PC-3 (cell line): Measurements from ENCODE around the gene MYO18A. TPM values are rescaled to one million over a fixed set of nuclear protein-coding genes. Genes with fewer than 3 reads are reported as not detected.

Experiments
- ATAC-seq: fragments of 200-7000 bp; cut with Tn5 transposase; 2 replicates; pipeline ENCODE4 v1.9.1; 2020; ENCODE audit warnings: mild to moderate bottlenecking, moderate library complexity
- BruUV-seq: library from RNA; stranded (reverse); fragments of 400-500 nt; replicated peaks from 2 replicates; lab custom pipeline; 2021; lab: Mats Ljungman, UMichigan
- CTCF ChIA-PET: fragments of 300-600 bp; sonication (Branson Sonifier 250); formaldehyde crosslinking; loops from one replicate; lab custom pipeline; 2022; ENCODE audit warnings: antibody characterized with exemption; lab: Charles Lee
- POLR2A ChIA-PET: fragments of 300-600 bp; sonication (Branson Sonifier 250); formaldehyde crosslinking; loops from one replicate; lab custom pipeline; 2022; ENCODE audit warnings: antibody characterized with exemption; ENCODE audit not compliant: unreplicated experiment; lab: Charles Lee
- DNase-seq: peaks from one replicate; pipeline ENCODE4 v3.0.0-alpha.2; 2015
- H2AFZ ChIP-seq: fragments of 300-600 bp; sonication (generic); 2 replicates; pipeline ENCODE4 v1.6.0; 2016; ENCODE audit warnings: antibody characterized with exemption, low read length
- H3F3A ChIP-seq: fragments of 300-600 bp; sonication (generic); one replicate; pipeline ENCODE4 v1.6.0; 2017; ENCODE audit warnings: antibody characterized with exemption, low read length, control low read depth, mild to moderate bottlenecking; ENCODE audit not compliant: unreplicated experiment
- H3K27ac ChIP-seq: fragments of 300-600 bp; sonication (generic); 2 replicates; pipeline ENCODE4 v1.5.1; 2016; ENCODE audit warnings: mild to moderate bottlenecking, low read length
- H3K27me3 ChIP-seq: fragments of 300-600 bp; sonication (generic); 2 replicates; pipeline ENCODE4 v1.6.1; 2016; ENCODE audit warnings: low read length, mixed read lengths
- H3K36me3 ChIP-seq: fragments of 300-600 bp; sonication (generic); 2 replicates; pipeline ENCODE4 v1.6.1; 2016; ENCODE audit warnings: low read depth, mixed run types, low read length, mixed read lengths
- H3K4me1 ChIP-seq: fragments of 300-600 bp; sonication (generic); 2 replicates; pipeline ENCODE4 v1.5.1; 2016; ENCODE audit warnings: low read length; ENCODE audit not compliant: insufficient read depth
- H3K4me2 ChIP-seq: fragments of 300-600 bp; sonication (generic); 2 replicates; pipeline ENCODE4 v1.6.0; 2016; ENCODE audit warnings: low read length
- H3K4me3 ChIP-seq: fragments of 300-600 bp; sonication (generic); 2 replicates; pipeline ENCODE4 v1.5.1; 2016; ENCODE audit warnings: mild to moderate bottlenecking, low read length, mixed read lengths
- H3K79me2 ChIP-seq: fragments of 300-600 bp; sonication (generic); 2 replicates; pipeline ENCODE4 v1.6.1; 2017; ENCODE audit warnings: low read length, mixed read lengths
- H3K9ac ChIP-seq: fragments of 300-600 bp; sonication (generic); 2 replicates; pipeline ENCODE4 v1.6.0; 2016; ENCODE audit warnings: mild to moderate bottlenecking, low read length
- H3K9me2 ChIP-seq: fragments of 300-600 bp; sonication (generic); replicated peaks from 2 replicates; pipeline ENCODE4 v1.6.1; 2016; ENCODE audit warnings: mixed run types, low read length, mixed read lengths
- H3K9me3 ChIP-seq: fragments of 300-600 bp; sonication (generic); 2 replicates; pipeline ENCODE4 v1.6.1; 2016; ENCODE audit warnings: low read length, mixed read lengths
- H4K20me1 ChIP-seq: fragments of 300-600 bp; sonication (generic); 2 replicates; pipeline ENCODE4 v1.6.1; 2016; ENCODE audit warnings: low read length, mixed read lengths
- EZH2 ChIP-seq: fragments of 300-600 bp; sonication (generic); IDR thresholded peaks from one replicate; pipeline ENCODE4 v1.6.1; 2017; ENCODE audit warnings: antibody characterized with exemption, mild to moderate bottlenecking, low read length; ENCODE audit not compliant: unreplicated experiment
- EZH2phosphoT487 ChIP-seq: fragments of 300-600 bp; sonication (generic); IDR thresholded peaks from 2 replicates; pipeline ENCODE4 v1.6.1; 2018; ENCODE audit warnings: mild to moderate bottlenecking, antibody characterized with exemption, low read length, borderline replicate concordance
- intact Hi-C: fragments of 100-400 bp; cut with micrococcal nuclease; formaldehyde crosslinking; loops from 2 replicates; pipeline ENCODE4 v1.9.0; 2023
- total RNA-seq: library from RNA; depleted of rRNA; stranded (reverse); fragments of >200 nt; gene quantifications from 2 replicates; pipeline ENCODE4 v1.2.3, GENCODE V29; 2014
- TF ChIP-seq, protein P1 (sequence below): fragments of 300-600 bp; sonication (generic); conservative IDR thresholded peaks from 2 replicates; pipeline ENCODE4 v1.5.1; 2017; ENCODE audit warnings: antibody characterized with exemption, low read depth, mild to moderate bottlenecking, low read length

Gene MYO18A
- total RNA-seq, 1 experiment from 2014 or later: 28.0 TPM

DNA sequence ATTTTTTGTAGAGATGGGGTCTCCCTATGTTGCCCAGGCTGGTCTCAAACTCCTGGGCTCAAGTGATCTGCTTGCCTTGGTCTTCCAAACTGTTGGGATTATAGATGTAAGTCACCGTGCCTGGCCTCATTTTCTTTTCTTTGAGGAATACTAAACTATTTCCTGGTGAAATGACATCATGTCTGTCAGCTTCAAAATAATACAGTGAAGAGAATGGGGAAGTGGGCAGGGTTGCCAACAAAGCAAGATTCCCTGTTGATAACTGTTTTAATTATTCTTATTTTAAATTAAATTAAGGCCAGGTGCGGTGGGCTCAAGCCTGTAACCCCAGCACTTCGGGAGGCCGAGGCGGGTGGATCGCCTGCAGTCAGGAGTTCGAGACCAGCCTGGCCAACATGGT is 116.2 kb downstream of the MYO18A start:
- CTCF ChIA-PET: no interaction called here

DNA sequence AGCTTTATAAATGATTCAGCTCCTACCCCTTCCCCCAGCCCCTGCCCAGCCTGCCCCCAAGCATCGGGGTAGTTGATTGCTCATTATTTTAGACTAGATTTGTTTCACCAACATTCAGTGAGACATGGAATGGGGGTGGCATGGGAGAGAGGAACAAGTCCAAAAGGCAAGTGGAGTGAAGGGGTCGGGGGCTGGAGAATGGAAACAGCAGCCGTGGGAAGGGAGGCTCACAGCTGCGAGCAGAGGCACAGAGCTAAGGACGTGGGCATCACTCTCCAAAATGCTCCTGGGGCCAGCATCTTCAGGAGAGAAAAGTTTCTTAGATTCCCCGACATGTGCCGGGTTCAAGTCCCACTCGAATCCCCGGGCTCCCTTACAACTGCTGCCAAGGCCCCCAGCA is 118.0 kb downstream of the MYO18A start:
- DNase-seq (no peak), ATAC-seq (no peak)
- Histone ChIP-seq H3K36me3 (no peaks in the 10 kb centered on the region), H3K27ac (no peak overlapping the region), H3K27me3 (no peaks in the 10 kb centered on the region), H3K9me2 (no peaks in the 10 kb centered on the region), H3K9ac (no peak overlapping the region), H3K4me1 (no peaks in the 10 kb centered on the region), H3F3A (no peaks in the 10 kb centered on the region), H4K20me1 (no peaks in the 10 kb centered on the region), H3K4me2 (no peak overlapping the region), H3K79me2 (no peaks in the 10 kb centered on the region), H2AFZ (no peak overlapping the region), H3K4me3 (no peak overlapping the region), H3K9me3 (no peaks in the 10 kb centered on the region)
- TF ChIP-seq EZH2phosphoT487: no peak
- TF ChIP-seq, protein P1, sequence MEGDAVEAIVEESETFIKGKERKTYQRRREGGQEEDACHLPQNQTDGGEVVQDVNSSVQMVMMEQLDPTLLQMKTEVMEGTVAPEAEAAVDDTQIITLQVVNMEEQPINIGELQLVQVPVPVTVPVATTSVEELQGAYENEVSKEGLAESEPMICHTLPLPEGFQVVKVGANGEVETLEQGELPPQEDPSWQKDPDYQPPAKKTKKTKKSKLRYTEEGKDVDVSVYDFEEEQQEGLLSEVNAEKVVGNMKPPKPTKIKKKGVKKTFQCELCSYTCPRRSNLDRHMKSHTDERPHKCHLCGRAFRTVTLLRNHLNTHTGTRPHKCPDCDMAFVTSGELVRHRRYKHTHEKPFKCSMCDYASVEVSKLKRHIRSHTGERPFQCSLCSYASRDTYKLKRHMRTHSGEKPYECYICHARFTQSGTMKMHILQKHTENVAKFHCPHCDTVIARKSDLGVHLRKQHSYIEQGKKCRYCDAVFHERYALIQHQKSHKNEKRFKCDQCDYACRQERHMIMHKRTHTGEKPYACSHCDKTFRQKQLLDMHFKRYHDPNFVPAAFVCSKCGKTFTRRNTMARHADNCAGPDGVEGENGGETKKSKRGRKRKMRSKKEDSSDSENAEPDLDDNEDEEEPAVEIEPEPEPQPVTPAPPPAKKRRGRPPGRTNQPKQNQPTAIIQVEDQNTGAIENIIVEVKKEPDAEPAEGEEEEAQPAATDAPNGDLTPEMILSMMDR: no peak
- intact Hi-C loops: no loop called here
- CTCF ChIA-PET: no interaction called here
- BruUV-seq: no TSS peak
- POLR2A ChIA-PET: no interaction called here

More for the DNA sequence above, 116.2 kb downstream of the MYO18A start:
- Histone ChIP-seq H3K27ac (no peak overlapping the region), H2AFZ (no peak overlapping the region), H3F3A (no peaks in the 10 kb centered on the region), H4K20me1 (no peaks in the 10 kb centered on the region), H3K79me2 (no peaks in the 10 kb centered on the region), H3K4me2 (no peak overlapping the region), H3K36me3 (no peaks in the 10 kb centered on the region), H3K4me1 (no peaks in the 10 kb centered on the region), H3K9ac (no peak overlapping the region), H3K27me3 (no peaks in the 10 kb centered on the region), H3K9me3 (no peaks in the 10 kb centered on the region), H3K4me3 (no peak overlapping the region), H3K9me2 (no peaks in the 10 kb centered on the region)
- intact Hi-C loops: no loop called here
- no TSS peak for BruUV-seq
- no peak for DNase-seq
- no peak for TF ChIP-seq EZH2phosphoT487
- TF ChIP-seq, protein P1: no peak
- no peak for TF ChIP-seq EZH2
- POLR2A ChIA-PET: no interaction called here
- ATAC-seq: no peak

DNA sequence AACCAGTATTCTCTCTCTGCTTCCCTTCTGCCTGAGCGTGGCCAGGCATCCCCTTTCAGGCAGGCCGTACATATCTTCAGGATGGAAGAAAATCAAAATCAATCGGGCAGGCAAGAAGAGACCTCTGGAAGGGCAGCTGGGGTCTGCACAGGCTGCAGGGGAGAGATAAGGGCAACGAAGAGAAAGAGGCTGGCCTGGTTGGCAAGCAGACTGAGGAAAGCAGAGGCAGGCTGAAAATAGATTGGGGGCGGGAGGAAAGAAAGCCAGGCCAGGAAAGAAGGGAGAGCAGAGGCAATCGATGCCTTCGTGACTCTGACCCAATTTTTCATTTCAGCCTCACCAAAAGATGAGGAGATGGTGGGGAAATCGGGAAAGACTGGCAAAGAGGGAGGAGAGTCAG is 119.2 kb downstream of the MYO18A start:
- H3K27me3 ChIP-seq: no peaks in the 10 kb centered on the region
- no peak overlapping the region for H3K4me3 ChIP-seq
- no TSS peak for BruUV-seq
- H4K20me1 ChIP-seq: no peaks in the 10 kb centered on the region
- H3K4me2 ChIP-seq: no peak overlapping the region
- no peaks in the 10 kb centered on the region for H3K9me3 ChIP-seq
- H3F3A ChIP-seq: no peaks in the 10 kb centered on the region
- H2AFZ ChIP-seq: no peak overlapping the region
- no peaks in the 10 kb centered on the region for H3K79me2 ChIP-seq
- H3K9me2 ChIP-seq: no peaks in the 10 kb centered on the region
- H3K9ac ChIP-seq: no peak overlapping the region
- no peaks in the 10 kb centered on the region for H3K36me3 ChIP-seq
- ChIA-PET POLR2A (no interaction called here), CTCF (no interaction called here)
- no peak overlapping the region for H3K27ac ChIP-seq
- no peaks in the 10 kb centered on the region for H3K4me1 ChIP-seq
- TF ChIP-seq EZH2 (no peak), EZH2phosphoT487 (no peak)
- TF ChIP-seq, protein P1: no peak
- ATAC-seq: no peak
- intact Hi-C loops: no loop called here
- DNase-seq: no peak
